Omental fat pad (tissue), 4 donors: Measurements from ENCODE around the gene ANKRD35. TPM values are rescaled to one million over a fixed set of nuclear protein-coding genes. Genes with fewer than 3 reads are reported as not detected.

Experiments
- ATAC-seq: fragments of 150-250 bp; one replicate; pipeline ENCODE4 v1.9.1; 2016; ENCODE audit warnings: mild to moderate bottlenecking, moderate library complexity; ENCODE audit not compliant: low FRiP score
- DNase-seq: peaks from one replicate; pipeline ENCODE4 v3.0.0-alpha.2; 2019; ENCODE audit warnings: low spot score
- CTCF ChIP-seq, 3 donors: fragments of 450-650 bp; IDR thresholded peaks; one replicate each; pipeline ENCODE4 v1.5.1; 2016 to 2017; ENCODE audit warnings: antibody characterized with exemption in 3 of 3, mild to moderate bottlenecking in 3 of 3, moderate library complexity in 2 of 3
- total RNA-seq, 4 donors: library from RNA; depleted of rRNA; stranded (reverse); fragments of >200 nt; gene quantifications; one replicate each; pipeline ENCODE4 v1.1.0, GENCODE V29; 2016

The ANKRD35 gene
- total RNA-seq, 4 donors from 2014 or later = 1.3 to 9.5 (median 2.0) TPM

- DNase-seq = no peak
- peak; percentile 93 for ATAC-seq
- TF ChIP-seq CTCF (IDR thresholded peaks at IDR 0.05) = no peak
Measured at GRCh38 chr1:145918992-145919939, 33.6 kb upstream of the ANKRD35 start.

- DNase-seq = peak; percentile 78
- no peak for TF ChIP-seq CTCF (IDR thresholded peaks at IDR 0.05)
- ATAC-seq = peak; percentile 93
Measured at GRCh38 chr1:145918144-145918991, 32.7 kb upstream of the ANKRD35 start, which contains the start of gene PEX11B. Gene PEX11B, minus strand, starts transcription at chr1:145918717. Its CDS starts 29 bp downstream, at chr1:145918688.

GRCh38 chr1:145917595-145917994, 31.9 kb upstream of the ANKRD35 start:
- no peak for TF ChIP-seq CTCF (IDR thresholded peaks at IDR 0.05)
- ATAC-seq (no peak), DNase-seq (no peak)

- no peak for DNase-seq
- ATAC-seq = no peak
- TF ChIP-seq CTCF (IDR thresholded peaks at IDR 0.05) = no peak
Measured at GRCh38 chr1:145916745-145917144, 31.1 kb upstream of the ANKRD35 start.

GRCh38 chr1:145912128-145912641, 26.5 kb upstream of the ANKRD35 start:
- peak; percentile 32 for ATAC-seq
- no peak for TF ChIP-seq CTCF (IDR thresholded peaks at IDR 0.05)
- no peak for DNase-seq

GRCh38 chr1:145908653-145909052, 23.0 kb upstream of the ANKRD35 start:
- no peak for ATAC-seq
- TF ChIP-seq CTCF (IDR thresholded peaks at IDR 0.05) = no peak
- DNase-seq = no peak
